HEK293 (cell line): ENCODE data around the gene NHLRC2.

Experiments
- BCL6B ChIP-seq: fragments of 450-650 bp; formaldehyde crosslinking; IDR thresholded peaks from 2 replicates; pipeline ENCODE4 v1.5.1; 2017; ENCODE audit warnings: missing biosample characterization, missing genetic modification characterization
- CTCF ChIP-seq: fragments of 450-650 bp; formaldehyde crosslinking; IDR thresholded peaks from 2 replicates; pipeline ENCODE4 v1.5.1; 2016; ENCODE audit warnings: missing biosample characterization, missing genetic modification characterization
- KLF16 ChIP-seq: fragments of 450-650 bp; formaldehyde crosslinking; IDR thresholded peaks from 2 replicates; pipeline ENCODE4 v1.5.1; 2017; ENCODE audit warnings: missing biosample characterization, missing genetic modification characterization
- MYNN ChIP-seq: fragments of 450-650 bp; formaldehyde crosslinking; IDR thresholded peaks from 2 replicates; pipeline ENCODE4 v1.5.1; 2016; ENCODE audit warnings: missing biosample characterization, missing genetic modification characterization, borderline replicate concordance
- REST ChIP-seq: fragments of 450-650 bp; formaldehyde crosslinking; IDR thresholded peaks from 2 replicates; pipeline ENCODE4 v1.5.1; 2016; ENCODE audit warnings: missing biosample characterization, missing genetic modification characterization
- TRIM28 ChIP-seq: IDR thresholded peaks from 2 replicates; pipeline ENCODE4 v1.6.1; 2011; ENCODE audit warnings: low read length, control low read depth, borderline replicate concordance
- YY1 ChIP-seq: fragments of 450-650 bp; formaldehyde crosslinking; IDR thresholded peaks from 2 replicates; pipeline ENCODE4 v1.5.1; 2018; ENCODE audit warnings: missing biosample characterization, missing genetic modification characterization
- ZBTB11 ChIP-seq: fragments of 450-650 bp; formaldehyde crosslinking; conservative IDR thresholded peaks from 2 replicates; pipeline ENCODE4 v1.5.1; 2016; ENCODE audit warnings: low read depth, missing biosample characterization, missing genetic modification characterization
- ZBTB21 ChIP-seq: fragments of 450-650 bp; formaldehyde crosslinking; IDR thresholded peaks from 2 replicates; pipeline ENCODE4 v1.5.1; 2017; ENCODE audit warnings: missing biosample characterization, missing genetic modification characterization
- ZNF114 ChIP-seq: fragments of 450-650 bp; formaldehyde crosslinking; IDR thresholded peaks from 2 replicates; pipeline ENCODE4 v1.5.0; 2017; ENCODE audit warnings: missing biosample characterization, missing genetic modification characterization
- ZNF580 ChIP-seq: fragments of 450-650 bp; formaldehyde crosslinking; IDR thresholded peaks from 2 replicates; pipeline ENCODE4 v1.5.1; 2016; ENCODE audit warnings: missing biosample characterization, missing genetic modification characterization
- ZNF654 ChIP-seq: fragments of 450-650 bp; formaldehyde crosslinking; IDR thresholded peaks from 2 replicates; pipeline ENCODE4 v1.5.1; 2016; ENCODE audit warnings: low read depth, missing biosample characterization, missing genetic modification characterization
- ZNF768 ChIP-seq: fragments of 450-650 bp; formaldehyde crosslinking; IDR thresholded peaks from 2 replicates; pipeline ENCODE4 v1.5.1; 2018; ENCODE audit warnings: missing biosample characterization, mild to moderate bottlenecking, missing genetic modification characterization

GRCh38 chr10:113932854-113933253 is 78.4 kb downstream of the NHLRC2 start:
- TF ChIP-seq ZBTB21 (tag by site-specific recombination) (no peak), REST (no peak), YY1 (no peak), ZNF768 (tag by site-specific recombination) (no peak), CTCF (tag by site-specific recombination) (no peak), ZNF654 (no peak), ZBTB11 (tag by site-specific recombination) (no peak), ZNF114 (tag by site-specific recombination) (no peak), MYNN (tag by site-specific recombination) (no peak), TRIM28 (no peak), KLF16 (tag by site-specific recombination) (no peak), ZNF580 (tag by site-specific recombination) (no peak), BCL6B (tag by site-specific recombination) (no peak)
